T47D (cell line): ENCODE results near the gene KLK3.
A peak's percentile ranks its signal among the peaks of the same experiment; 100 is the strongest.
"Not testable (repeated sequence)": the region's sequence is repeated elsewhere in the genome, so short reads cannot be mapped to it uniquely, and the experiment has no call there.

ENCODE experiments used
- DNase-seq, 2 experiments: peaks; one replicate each; pipeline versions ENCODE4 v3.0.0 to v3.0.0-alpha.2; 2011 to 2012; ENCODE audit warnings: low read depth in 1 of 2, low spot score in 1 of 2
- JUND ChIP-seq: IDR thresholded peaks from 2 replicates; pipeline ENCODE4 v1.6.1; 2012; ENCODE audit warnings: low read depth
- in situ Hi-C: cut with HindIII; loops from 2 replicates; pipeline ENCODE4 v1.10.0; 2016; ENCODE audit warnings: low sequenced_read_pairs, low pct_unique_long_range_greater_than_20kb

The KLK3 gene

DNA sequence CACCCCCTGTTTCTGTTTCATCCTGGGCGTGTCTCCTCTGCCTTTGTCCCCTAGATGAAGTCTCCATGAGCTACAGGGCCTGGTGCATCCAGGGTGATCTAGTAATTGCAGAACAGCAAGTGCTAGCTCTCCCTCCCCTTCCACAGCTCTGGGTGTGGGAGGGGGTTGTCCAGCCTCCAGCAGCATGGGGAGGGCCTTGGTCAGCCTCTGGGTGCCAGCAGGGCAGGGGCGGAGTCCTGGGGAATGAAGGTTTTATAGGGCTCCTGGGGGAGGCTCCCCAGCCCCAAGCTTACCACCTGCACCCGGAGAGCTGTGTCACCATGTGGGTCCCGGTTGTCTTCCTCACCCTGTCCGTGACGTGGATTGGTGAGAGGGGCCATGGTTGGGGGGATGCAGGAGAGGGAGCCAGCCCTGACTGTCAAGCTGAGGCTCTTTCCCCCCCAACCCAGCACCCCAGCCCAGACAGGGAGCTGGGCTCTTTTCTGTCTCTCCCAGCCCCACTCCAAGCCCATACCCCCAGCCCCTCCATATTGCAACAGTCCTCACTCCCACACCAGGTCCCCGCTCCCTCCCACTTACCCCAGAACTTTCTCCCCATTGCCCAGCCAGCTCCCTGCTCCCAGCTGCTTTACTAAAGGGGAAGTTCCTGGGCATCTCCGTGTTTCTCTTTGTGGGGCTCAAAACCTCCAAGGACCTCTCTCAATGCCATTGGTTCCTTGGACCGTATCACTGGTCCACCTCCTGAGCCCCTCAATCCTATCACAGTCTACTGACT, at the start of gene KLK3:
KLK3 (plus strand) TSS at position 280 of the 775 bp plus-strand sequence; CDS start at position 321, 41 bp downstream.
- no peak for DNase-seq
- TF ChIP-seq JUND, result no peak
- in situ Hi-C loops, result no loop called here

DNA sequence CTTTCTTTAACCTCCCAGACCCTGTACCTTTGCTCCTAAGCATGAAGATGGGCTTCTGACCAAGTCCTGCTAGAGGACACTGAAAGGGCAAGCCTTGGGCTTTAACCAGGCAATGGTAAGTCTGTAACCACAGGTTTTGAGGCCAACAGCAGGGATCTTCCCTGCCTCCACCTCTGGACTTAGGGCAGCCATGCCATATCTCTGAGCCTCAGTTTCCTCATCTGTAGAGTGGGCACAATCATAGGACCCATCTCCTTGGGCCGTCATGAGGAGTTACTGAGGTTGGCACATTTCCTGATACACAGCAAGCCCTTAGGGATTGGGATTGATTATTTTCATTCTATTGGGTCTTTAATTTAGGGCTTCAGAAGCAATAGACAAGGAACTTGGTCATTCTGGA, 45.9 kb upstream of the KLK3 start:
- in situ Hi-C loops, result no loop called here
- no peak for TF ChIP-seq JUND
- DNase-seq, result no peak

DNA sequence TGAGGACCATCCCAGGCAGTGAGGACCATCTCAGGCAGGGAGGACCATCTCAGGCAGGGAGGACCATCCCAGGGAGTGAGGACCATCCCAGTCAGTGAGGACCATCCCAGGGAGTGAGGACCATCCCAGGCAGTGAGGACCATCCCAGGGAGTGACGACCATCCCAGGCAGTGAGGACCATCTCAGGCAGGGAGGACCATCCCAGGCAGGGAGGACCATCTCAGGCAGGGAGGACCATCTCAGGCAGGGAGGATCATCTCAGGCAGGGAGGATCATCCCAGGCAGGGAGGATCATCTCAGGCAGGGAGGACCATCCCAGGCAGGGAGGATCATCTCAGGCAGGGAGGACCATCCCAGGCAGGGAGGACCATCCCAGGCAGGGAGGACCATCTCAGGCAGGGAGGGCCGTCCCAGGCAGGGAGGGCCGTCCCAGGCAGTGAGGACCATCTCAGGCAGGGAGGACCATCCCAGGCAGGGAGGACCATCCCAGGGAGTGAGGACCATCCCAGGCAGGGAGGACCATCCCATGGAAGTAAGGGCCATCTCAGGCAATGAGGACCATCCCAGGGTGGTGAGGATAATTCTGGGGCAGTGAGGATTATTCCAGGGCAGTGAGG, 43.0 kb upstream of the KLK3 start:
- DNase-seq, in situ Hi-C loops: not testable (repeated sequence)

DNA sequence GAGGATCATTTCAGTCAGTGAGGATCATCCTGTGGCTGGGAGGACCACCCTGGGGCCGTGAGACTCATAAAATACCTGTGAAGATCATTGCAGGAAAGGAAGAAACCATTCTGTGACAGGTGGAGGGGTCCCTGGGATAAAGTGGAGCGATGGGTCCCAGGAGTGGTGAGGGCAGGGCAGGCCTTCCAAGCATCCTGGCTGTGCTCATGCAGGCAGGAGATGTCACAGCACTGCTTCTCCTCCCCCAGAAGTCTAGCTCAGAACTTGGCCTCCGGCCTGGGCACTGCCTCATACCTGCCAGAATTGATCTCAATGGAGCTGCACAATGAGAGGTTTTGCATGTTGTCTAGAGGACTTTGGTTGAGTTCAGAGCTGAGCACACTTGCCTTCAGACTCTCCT, 42.2 kb upstream of the KLK3 start:
- in situ Hi-C loops, result no loop called here
- DNase-seq, result no peak
- TF ChIP-seq JUND, result no peak

DNA sequence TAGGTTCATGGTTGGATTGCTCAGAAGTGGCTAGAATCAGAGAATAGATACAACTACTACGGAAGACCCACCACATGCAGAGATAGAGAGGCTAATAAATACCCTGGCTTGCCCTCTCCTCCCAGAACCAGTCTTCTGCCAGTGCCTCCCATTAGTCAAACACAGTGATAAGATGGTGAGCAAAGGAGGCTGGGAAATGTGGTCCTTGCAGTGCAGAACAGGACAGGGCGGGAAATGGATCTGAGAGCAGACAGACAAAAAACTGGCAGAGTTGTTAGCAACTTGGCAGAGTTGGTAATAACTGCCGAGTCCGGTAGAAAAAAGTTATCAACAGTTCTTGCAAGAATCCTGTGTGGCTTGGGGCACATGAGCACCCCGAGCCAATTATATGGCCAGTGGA, 39.8 kb upstream of the KLK3 start:
- no peak for DNase-seq

DNA sequence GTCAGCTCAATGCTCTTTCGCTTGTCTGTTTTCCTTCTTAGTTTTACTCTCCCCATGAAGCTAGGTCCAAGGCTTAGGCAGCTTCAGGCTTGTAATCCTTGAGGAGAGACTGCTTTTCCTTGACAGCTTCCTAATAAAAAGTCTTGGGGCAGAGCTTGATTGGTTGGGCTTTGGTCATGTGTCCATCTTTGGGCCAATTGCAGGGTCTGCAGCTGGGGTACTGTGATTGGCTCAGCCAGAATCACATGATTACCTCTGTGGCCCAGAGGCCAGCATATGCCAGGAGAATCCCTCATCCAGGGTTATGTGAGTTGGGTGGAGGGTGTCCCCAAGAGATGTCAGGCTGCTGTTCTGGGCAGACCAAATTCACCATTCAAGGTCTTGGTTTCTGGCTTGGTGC, 39.3 kb upstream of the KLK3 start:
- DNase-seq, result no peak
- no peak for TF ChIP-seq JUND
- in situ Hi-C loops, result no loop called here

More for the DNA sequence above, 39.8 kb upstream of the KLK3 start:
- in situ Hi-C loops, result no loop called here
- TF ChIP-seq JUND, result no peak

DNA sequence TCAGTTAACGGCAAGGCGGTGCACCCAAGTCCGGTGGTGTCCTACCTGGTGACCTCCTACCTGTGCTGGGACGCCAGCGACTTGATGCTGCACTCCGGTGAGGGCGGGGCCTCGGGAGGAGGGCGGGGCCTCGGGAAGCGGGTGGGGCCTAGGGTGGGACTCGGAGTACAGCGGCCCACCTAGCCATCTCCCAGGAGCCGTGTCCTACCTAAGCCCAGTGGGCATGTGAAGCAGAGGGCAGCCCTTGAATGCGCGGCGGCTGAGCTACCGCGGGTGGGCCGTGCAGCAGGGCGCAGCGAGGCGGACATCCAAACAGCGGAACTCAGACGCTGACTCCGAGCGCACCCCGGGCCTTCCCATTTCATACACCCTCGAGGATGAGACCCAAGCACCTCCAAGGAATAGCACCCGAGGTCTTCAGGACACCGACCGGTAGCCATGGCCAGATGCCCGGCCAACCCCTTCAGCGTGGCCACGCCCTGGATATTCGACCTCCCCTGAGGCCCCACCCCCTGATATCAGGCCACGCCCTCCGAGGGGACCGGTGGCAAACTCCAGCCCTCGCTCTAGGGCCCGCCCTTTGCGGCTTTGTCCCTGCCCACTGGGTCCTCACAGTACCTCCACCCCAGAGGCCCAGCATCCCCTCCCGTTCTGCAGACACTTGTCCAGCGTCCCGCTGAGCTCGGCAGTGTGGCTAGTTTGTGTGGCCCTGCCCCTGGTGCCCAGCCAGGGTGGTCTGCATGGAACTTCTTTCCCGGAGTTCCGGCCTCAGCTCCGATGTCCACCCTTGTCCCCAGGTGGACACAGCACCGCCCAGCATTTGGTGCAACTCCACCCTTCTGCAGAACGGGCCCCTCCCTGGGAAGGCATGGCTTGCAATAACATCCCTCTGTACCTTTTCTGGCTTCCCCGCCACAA, 36.5 kb upstream of the KLK3 start:
- in situ Hi-C loops, result no loop called here
- peak in 1 of 2 experiments; percentile 66 for DNase-seq
- TF ChIP-seq JUND, result no peak

DNA sequence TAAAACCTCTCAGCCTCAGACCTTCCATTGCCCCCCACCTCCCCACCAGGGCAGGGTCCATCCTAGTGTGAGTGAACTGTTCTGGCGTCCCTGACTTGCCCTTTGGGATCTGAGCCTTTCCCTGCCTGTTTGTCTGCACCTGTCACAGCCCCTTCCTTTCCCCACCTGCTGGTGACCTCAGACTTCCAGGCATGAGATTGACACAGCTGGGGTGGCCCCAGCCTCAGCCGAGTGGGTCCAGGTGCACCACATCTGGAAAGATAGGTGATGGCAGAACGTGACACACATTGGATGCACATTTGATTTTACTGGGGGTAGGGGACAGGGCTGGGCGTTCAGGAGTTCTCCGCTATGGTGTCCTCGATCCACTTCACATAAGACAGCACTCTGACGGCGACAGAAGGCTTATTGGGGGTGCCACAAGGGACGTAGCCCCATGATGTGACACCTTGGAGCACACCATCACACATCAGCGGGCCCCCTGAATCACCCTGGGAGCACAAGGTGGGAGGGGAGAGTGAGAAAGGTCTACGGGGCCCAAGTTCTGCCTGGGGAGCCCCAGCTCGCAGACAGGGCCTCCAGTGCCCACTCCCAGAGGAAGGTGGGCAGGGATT, 35.7 kb upstream of the KLK3 start:
- no peak for DNase-seq
- in situ Hi-C loops, result no loop called here
- TF ChIP-seq JUND, result no peak

DNA sequence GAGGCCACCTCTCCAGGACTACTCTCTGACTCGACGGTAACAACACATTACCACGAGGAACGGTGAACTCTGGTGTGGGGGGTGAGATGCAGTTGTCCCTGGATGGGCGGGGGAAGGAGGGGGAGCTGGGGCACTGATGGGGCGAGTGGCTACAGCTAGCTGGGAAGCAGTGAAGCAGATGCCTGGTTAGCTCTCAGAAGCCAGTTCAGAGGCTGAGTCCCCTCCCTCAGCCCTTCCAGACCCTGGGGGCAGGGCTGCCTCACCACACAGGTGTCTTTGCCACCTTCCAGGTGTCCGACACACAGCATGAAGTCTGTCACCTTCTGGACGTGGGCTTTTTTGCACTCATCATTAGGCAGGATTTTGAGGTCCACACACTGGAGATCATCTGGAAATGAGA, 35.1 kb upstream of the KLK3 start:
- no peak for TF ChIP-seq JUND
- DNase-seq, result no peak
- in situ Hi-C loops, result no loop called here

DNA sequence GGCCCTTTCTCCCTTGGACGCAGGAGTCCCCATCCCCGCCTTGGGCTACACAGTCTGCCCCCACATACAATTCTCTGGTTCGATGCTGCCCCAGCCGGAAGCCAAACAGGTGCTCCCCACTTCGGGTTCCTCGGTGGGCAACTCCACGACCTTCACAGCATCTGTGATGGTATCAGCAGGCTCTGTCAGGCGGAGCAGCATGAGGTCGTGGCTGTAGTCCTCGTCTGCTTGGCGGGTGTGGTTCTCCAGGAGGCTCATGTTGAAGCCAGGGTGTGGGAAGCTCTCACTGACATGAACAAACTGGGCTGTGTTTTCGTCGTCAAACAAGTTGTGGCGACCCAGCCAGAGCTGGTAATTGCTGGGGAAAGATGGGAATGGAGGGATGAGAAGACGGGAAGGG, 34.6 kb upstream of the KLK3 start:
- no peak for DNase-seq

DNA sequence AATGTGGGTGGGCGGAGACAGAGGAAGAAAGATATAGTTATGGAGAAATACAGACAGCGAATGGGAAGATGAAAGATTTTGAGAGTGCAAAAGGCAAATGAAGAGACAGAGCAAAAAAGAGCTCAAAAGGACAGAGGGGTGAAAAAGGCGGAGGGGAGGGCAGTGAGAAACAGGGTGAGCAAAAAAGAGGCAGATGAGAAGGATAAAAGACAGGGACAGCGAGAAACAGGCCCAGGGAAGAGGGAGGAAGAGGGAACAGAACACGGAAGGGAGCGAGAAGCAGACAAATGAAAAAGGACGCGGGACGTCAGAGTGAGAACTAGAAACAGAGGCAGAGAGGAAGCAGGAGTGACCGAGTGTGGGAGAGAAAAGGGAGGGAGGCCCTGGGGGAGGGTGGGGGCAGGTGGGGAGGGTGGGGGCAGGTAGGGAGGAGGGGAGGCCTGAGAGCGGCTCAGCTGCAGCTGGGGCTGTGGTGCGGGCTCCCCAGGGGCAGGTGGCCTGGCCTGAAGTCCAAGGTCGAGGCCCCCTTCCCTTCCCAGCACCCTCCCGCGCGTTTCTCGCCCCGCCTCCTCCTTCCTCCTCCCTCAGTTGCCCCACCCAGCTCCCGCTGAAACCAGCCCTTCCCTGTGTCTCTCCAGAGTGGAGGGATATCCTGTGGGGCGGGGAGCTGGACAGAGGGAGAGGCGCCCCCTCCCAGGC, 34.0 kb upstream of the KLK3 start:
- in situ Hi-C loops, result no loop called here
- TF ChIP-seq JUND, result no peak
- DNase-seq, result no peak

More for the DNA sequence above, 34.6 kb upstream of the KLK3 start:
- in situ Hi-C loops, result no loop called here
- TF ChIP-seq JUND, result no peak

DNA sequence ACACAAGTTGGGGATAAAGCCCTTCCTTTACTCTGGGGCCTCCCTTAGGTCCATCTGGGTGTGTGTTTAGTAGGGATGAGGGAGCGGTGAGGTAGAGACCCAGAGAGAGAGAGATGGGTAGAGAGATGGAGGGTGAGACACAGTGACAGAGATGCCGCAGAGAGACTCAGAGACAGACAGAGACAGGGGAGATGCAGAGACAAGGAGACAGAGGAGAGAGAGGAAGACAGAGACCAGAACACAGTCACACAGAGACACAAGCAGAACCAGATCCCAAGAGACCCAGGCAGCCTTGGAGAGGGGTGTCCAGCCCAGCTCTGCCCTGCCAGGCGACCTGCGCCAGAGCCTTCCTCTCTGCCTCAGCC, 33.5 kb upstream of the KLK3 start:
- in situ Hi-C loops, result no loop called here
- TF ChIP-seq JUND, result no peak
- DNase-seq, result no peak
